Medulla oblongata (tissue), 1 donor: Measurements from ENCODE around the gene CD47.

Experiments used
- DNase-seq: peaks from one replicate; pipeline ENCODE4 v3.0.0-alpha.2; 2015; ENCODE audit errors: extremely low spot score

CD47 gene

GRCh38 chr3:108117241-108117775 lies 26.5 kb upstream of the CD47 start:
- no peak for DNase-seq

- DNase-seq: no peak
These were observed 23.7 kb upstream of the CD47 start for GRCh38 chr3:108114423-108115065.

- DNase-seq: no peak
These were observed 23.1 kb upstream of the CD47 start for GRCh38 chr3:108113975-108114374.

GRCh38 chr3:108110934-108111333 lies 20.1 kb upstream of the CD47 start:
- DNase-seq: no peak

DNA sequence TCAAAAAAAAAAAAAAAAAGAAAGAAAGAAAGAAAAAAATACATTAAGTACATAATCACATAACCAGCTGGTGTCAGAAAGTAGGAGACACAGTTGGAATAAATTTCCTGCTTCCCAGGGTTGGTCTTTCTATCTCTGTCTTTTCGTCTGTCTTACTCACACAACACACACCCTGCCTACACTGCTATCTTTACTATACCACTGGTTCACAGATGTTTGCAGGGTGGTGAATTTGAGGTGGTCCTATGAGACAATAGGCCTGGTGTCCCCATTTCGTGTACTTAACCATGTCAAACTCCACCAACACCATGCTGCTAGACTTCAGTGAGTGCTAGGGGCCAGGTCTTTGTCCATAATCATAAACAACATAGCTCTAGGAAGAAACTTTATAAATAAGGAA lies 17.6 kb upstream of the CD47 start:
- no peak for DNase-seq

DNA sequence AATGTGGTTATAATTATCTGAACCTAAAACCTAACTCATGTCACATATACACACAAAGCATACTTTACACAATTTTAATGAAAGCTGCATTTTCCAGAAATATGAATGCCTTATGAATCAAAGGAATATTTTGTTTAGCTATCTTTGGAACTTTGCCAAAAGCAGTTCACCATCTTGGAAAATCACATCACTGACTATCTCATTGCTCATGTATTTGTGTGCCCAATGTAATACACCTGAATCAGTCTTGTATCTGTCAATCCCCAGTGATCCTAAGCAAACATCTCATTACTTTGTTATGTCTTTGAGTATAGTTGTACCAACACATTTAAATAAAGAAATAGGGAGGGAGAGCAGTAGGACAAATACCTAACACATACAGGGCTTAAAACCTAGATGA lies 15.6 kb upstream of the CD47 start:
- no peak for DNase-seq

GRCh38 chr3:108106031-108106430 lies 15.2 kb upstream of the CD47 start:
- no peak for DNase-seq

- no peak for DNase-seq
These were observed 13.3 kb upstream of the CD47 start for GRCh38 chr3:108103886-108104797.

DNA sequence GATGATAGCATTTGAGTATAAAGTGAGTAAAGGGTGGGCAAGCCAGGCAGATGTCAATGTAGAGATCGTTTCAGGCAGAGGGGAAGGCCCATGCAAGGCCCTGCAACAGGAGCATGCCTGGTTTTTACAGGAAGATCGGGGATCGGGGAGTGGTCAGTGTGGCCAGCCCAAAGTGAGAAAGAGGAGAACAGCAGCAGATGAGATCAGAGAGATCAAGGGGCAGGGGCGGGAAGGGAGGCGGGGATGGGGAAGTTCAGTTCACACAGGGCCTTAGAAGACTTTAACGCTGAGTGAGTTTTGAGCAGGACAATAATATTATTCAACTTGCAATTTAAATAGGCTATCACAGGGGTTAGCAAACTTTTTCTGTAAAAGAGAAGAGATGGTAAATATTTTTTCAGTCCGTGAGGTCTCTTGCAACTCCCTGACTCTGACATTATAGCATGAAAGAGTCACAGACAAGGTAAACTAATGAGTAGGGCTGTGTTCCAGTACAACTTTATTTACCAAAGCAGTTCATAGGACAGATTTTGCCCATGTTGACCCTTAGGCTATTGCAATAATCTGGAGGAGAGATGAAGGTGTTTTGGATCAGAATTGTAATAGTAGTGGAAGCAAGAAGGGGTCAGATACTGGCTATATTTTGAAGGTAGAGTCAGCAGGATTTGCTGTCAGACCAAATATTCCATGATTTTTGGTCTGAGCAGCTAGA lies 12.4 kb upstream of the CD47 start:
- no peak for DNase-seq

DNA sequence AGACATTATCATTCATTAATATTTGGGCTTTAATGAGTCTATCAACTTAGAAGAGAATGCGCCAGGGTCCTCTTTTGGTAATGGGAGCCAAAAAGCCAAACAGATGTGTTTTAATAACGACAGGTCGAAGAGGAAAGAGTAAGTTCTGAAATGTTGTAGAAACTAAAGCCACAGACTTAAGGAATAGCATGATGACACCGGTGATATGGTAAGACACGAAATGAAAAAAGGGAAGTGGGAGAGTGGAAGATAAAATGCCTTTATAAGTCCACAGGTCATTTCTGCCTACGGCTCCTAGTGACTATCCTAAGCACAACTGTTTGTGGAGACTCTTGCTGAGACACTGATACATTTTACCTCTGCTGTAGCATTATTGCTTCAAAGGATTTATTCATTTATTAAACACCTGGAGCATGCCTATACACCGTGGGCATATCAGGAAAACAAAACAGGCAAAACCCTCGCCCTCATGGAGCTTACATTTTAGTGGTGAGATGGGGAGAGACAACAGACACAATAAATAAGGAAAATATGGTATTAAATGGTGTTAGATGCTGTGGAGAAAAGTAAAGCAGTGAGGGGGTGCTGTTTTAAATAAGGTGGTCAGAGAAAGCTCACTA lies 11.7 kb upstream of the CD47 start:
- no peak for DNase-seq

DNA sequence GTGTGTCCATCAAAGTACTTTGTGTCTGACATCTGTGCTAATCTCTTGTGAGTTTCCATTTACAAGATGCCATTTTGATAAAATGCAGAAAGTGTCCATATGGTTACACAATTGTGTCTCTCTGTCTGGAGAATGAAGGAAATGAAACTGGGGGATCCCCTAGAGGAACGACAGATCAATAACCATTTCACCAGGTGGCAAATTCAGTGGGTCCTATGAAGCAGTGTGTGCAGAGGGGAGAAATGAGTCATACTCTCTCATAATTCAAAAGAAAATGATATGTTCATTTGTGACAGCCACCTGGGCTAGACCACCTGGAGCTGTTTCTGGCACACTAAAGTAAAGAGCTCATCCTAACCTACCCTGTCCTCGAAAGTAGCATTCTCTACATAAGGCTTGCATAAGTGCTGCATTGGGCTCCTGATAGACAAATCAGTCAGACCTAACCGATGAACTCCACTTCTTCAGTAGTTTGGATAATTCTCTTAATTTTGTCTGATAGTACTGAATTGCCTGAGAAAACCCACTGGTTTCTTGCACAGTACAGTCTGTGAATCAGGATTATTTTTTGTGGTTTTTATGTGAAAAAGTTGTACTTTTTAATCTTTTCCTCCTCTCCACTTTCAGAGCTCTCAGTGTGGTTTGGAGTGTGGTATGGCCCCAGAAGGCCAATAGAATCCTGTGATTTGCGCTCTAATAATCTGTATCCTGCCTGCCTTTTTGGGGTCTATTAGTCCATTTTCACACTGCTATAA lies 10.3 kb upstream of the CD47 start:
- no peak for DNase-seq

GRCh38 chr3:108099679-108100428 lies 9.0 kb upstream of the CD47 start:
- DNase-seq: no peak

- no peak for DNase-seq
These were observed 8.4 kb upstream of the CD47 start for GRCh38 chr3:108099244-108099643.

GRCh38 chr3:108098003-108098370 lies 7.2 kb upstream of the CD47 start:
- DNase-seq: no peak

DNA sequence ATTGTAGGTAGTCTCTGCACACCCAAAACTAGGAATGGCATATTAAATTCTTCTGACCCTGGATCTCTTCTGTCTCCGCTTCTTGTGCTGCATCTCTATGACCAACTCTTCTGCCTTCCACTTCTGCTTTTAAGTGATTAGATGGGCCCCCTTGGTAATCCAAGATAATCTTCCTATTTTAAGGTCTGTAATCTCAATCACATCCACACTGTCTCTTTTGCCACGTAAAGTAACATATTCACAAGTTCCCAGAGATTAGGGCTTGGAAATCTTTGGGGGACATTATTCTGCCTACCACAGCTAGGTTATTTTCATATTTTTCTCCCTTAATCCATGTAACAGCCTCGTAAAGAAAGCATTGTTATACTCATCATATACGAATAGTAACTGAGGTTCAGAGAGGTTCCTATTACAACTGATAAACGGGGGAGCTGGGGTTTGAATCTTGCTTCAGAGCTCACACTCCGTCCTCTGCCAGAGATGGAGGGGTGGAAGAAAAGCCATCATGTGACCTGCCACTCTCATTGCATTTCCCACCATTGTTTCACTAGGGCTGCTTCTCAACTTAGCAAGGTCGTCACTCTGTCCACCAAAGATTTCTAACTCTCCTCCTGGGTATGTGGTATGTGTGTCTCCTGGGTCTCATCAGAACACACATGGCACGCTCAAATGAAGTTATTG lies 6.6 kb upstream of the CD47 start:
- no peak for DNase-seq

DNA sequence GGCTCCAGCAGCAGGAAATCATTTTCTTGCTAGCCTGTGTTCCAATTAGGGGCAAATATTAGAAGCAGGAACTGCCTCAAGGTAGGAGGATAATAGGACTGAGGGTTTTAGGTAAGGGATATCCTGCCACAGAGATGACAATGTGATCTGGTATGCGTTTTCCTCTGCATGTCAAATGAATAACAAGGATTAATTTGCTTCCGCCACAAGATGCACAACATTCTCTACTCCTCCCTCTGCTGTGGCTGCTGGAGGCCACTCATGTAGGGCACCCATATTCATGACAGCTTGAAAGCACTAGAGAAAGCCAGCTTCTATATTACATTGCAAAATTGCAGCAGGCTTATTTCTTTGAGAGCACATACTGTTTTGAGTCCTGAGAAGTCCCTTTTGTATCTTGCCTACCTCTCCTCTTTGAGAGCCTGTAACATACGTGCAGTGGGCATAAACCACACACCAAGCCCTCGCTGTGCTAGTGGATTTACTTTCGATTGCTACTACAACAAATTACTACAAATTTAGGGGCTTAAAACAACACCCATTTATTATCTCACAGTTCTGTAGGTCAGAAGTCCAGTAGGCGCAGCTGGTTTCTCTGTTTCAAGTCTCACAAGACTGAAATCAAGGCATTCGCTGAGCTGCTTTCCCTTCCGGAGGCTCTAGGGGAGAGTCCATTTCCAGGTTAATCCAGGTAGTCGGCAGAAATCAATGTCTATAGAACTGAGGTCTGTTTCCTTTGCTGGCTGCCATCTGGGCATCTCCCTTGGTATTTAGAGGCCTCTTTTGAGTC lies 5.9 kb upstream of the CD47 start:
- DNase-seq: no peak

DNA sequence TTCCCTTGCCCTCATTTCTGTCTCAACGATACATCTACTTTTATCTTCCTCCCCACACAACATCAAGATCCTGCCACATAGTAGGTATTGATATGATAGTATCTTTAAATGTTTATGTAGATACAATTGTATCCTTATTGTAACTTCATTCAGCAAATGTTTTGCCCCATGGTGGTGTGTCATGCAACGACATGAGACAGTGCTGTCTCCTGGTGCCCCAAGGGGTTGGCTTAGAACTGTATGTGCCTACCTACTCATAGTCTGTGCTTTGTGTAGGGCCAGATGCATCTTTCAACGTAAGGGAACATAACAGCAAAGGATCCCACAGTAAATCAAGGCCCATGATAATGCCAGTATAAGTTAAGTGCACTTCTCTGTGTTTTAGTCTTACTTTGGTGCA lies 2.8 kb upstream of the CD47 start:
- DNase-seq: no peak

DNA sequence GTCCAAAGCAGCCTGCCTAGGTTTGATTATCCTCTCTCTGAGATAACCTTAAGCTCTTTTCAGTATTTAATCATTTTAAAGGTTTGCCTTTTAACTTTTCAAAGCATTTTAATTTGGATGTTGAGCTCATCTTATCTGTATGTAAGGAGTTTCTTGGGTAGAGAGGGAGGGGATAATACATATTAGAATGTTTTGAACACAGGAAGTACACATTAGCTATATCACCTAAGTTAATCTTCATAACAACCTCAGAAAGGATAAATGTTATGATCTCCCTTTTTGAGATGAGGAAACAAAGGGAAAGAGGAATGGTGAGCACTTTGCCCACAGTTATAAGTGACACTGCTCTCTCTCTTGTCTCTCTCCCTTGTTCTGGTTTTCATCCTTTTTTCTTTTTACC lies 2.2 kb upstream of the CD47 start:
- DNase-seq: no peak

DNA sequence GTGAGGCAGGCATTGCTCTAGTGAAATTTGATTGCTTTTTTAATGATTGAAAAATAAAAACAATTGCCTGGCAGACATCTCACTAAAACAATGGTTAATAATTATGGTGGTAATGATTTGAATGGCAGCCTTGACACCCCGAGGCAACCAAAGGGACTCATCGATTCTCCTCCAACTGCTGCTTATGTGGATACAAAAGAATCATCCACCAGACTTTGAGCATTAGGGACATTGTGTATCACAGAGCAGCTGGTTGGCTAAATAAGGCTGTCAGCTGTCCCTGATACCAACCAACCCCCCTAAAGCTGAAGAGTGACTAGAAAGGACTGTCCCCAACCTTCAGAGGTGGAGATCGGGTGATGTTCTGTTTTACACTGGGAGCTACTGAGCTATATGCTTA lies 1.7 kb upstream of the CD47 start:
- no peak for DNase-seq
